HG03558 (cell line): ENCODE measurements around the gene TTR.

ENCODE experiments used
- ATAC-seq: cut with Tn5 transposase; IDR thresholded peaks from one replicate; pipeline ENCODE4 v1.9.1; 2021; ENCODE audit warnings: moderate number of reproducible peaks; ENCODE audit not compliant: unreplicated experiment; ENCODE audit errors: extremely low read depth

Gene TTR

DNA sequence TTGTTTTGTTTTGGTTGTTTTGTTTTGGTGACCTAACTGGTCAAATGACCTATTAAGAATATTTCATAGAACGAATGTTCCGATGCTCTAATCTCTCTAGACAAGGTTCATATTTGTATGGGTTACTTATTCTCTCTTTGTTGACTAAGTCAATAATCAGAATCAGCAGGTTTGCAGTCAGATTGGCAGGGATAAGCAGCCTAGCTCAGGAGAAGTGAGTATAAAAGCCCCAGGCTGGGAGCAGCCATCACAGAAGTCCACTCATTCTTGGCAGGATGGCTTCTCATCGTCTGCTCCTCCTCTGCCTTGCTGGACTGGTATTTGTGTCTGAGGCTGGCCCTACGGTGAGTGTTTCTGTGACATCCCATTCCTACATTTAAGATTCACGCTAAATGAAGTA is at the start of gene TTR:
Gene TTR, plus strand, starts transcription at position 250 of the 400 bp plus-strand sequence. Its CDS starts 26 bp downstream, at position 276.
- no peak for ATAC-seq

DNA sequence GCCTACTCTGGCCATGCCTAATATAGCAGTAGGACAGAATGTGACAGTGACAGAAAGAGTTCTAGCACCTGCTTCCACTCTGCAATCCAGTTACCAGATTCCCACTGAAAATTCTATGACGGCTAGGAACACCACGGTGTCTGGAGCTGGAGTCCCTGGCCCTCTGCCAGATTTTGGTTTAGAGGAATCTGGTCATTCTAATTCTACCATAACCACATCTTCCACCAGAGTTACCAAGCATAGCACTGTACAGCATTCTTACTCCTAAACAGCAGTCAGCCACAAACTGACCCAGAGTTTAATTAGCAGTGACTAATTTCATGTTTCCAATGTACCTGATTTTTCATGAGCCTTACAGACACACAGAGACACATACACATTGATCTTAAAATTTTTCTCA is 45.2 kb upstream of the TTR start:
- no peak for ATAC-seq

DNA sequence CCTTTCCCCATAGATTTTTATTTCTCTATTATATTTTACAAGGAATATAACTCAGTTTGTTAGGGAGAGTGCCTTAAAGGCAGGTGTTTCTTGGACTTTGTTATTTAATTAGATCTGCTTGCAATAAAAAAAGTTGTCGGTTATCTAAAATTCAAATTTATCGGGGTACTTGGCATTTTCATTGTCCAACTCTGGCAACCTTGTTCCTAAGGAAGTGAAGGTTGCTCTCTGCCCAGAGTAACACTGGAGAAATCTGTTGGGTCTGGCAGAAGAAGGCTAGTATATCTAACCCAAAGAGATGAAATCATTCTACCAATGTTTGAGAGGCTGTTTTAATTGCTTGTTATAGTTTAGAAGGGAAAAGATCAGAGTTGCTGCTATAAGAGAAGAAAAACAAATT is 42.8 kb upstream of the TTR start:
- ATAC-seq, result no peak

DNA sequence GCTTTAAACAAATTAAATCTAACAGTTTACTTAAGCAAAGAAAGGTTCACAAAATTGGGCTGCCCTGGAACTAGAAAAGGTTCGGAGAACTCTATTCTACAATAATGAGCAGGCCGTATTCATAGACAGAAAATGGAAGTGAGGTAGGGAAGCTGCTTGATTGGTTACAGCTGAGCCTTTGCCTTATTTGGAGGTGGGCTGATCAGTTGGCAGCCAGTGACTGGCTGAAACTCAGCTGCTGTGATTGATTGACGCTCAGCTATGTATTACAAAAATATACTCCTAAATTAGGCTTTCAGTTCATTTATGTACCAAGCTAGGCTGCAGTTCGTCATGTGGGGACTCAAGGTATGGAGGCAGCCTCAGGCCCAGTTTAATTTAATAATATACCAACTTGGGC is 42.3 kb upstream of the TTR start:
- ATAC-seq, result no peak

DNA sequence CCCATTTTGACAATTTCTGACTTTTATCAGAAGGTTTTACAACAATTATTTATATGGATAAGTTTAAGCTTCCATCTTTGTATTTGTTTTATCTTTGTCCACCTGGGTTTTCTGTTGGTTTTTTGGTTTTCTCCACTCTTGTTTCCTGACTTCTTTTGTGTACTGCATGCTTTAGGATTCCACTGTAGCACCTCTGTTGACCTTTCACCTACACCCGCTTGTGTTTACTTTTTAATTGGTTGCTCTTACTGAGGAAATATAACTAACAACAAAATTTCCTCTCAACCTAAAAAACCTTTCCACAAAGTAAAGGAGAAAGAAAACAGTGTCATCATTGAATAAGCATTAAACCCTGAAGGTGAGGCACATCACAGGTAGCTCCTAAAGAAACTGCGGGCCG is 39.8 kb upstream of the TTR start:
- ATAC-seq, result no peak

GRCh38 chr18:31553800-31554199 is 37.9 kb upstream of the TTR start:
- no peak for ATAC-seq

- ATAC-seq, result no peak
Measured at GRCh38 chr18:31554776-31555175, 36.9 kb upstream of the TTR start.

- ATAC-seq, result no peak
Measured at GRCh38 chr18:31555971-31556747, 35.5 kb upstream of the TTR start.

DNA sequence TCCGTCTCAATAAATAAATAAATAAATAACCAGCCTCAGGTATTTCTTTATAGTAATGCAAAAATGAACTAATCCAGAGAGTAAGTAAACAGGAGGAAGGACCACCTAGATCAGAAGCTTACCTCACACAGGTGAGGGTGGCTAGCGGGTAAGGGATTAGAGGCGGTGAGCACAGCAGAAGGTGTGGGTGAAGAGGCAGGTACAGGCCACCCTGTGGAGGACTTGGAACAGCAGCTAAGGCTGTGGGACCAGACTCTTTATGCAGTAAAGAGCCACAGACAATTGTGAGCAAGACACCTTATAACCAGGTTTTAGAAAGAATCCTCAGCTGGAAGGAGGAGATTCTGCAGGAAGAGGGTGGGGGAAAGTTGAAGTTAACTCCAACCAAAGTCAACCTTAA is 34.2 kb upstream of the TTR start:
- no peak for ATAC-seq

GRCh38 chr18:31558567-31558966 is 33.1 kb upstream of the TTR start:
- no peak for ATAC-seq

GRCh38 chr18:31562726-31563125 is 29.0 kb upstream of the TTR start:
- ATAC-seq, result no peak

- ATAC-seq, result no peak
Measured at GRCh38 chr18:31563778-31564177, 27.9 kb upstream of the TTR start.

DNA sequence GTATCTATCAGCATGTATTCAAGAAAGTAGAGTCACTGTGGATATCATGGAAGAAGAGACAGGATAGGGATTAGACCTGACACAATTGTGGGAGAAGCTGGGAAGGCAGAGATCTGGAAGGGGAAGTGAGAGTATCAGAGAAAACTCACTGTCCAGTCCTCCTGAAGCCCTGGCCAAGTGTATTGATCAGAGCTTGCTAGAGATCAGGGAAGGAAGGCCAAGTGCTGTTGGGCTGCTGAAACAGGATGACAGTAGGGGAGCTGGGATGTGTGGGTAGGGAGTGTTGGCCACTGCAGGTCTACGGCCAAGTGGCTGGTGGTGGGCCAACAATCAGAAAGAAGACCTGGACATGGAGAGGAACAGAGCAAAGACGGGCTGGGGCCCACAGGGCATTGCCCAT is 26.3 kb upstream of the TTR start:
- ATAC-seq, result no peak

GRCh38 chr18:31565782-31566512 is 25.7 kb upstream of the TTR start:
- no peak for ATAC-seq

GRCh38 chr18:31566576-31567306 is 24.9 kb upstream of the TTR start:
- no peak for ATAC-seq

- ATAC-seq, result no peak
Measured at GRCh38 chr18:31572368-31572767, 19.3 kb upstream of the TTR start.

GRCh38 chr18:31573051-31573450 is 18.6 kb upstream of the TTR start:
- no peak for ATAC-seq

- ATAC-seq, result no peak
Measured at GRCh38 chr18:31574359-31574758, 17.3 kb upstream of the TTR start.

GRCh38 chr18:31575515-31576257 is 16.0 kb upstream of the TTR start:
- ATAC-seq, result no peak

DNA sequence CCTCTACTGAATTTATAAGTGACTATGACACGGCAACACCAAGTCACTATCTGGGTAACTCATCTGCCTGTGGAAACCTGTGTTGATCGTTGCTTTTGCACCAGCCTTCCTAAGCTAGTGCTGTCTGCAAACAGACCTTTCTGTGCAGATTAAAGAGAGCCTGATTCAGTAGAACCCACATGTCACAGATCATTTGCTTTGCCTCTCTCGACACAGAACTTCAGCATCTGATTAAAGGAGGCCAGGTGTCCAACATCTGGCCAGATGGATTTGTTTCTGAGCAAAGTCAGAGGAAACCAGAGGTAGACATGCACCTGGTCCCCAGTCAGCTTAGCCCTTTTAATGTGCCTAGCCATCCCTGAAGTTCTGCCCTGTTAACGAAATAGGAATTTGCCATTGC is 15.0 kb upstream of the TTR start:
- peak; percentile 72 for ATAC-seq
